HepG2 (cell line): ENCODE data around the gene TUBB2B. TPM values are rescaled to one million over a fixed set of nuclear protein-coding genes. Genes with fewer than 3 reads are reported as not detected.

Source experiments
- ATAD3A ChIP-seq: sonication (generic); formaldehyde crosslinking; IDR thresholded peaks from 2 replicates; pipeline ENCODE4 v1.4.0; 2020; ENCODE audit warnings: missing genetic modification reagents
- BRF2 ChIP-seq: sonication (generic); formaldehyde crosslinking; IDR thresholded peaks from 2 replicates; pipeline ENCODE4 v1.8.1; 2022; ENCODE audit warnings: mild to moderate bottlenecking, missing genetic modification reagents
- GPBP1L1 ChIP-seq: sonication (generic); formaldehyde crosslinking; IDR thresholded peaks from 2 replicates; pipeline ENCODE4 v1.5.0; 2020; ENCODE audit warnings: mild to moderate bottlenecking, missing genetic modification reagents
- HDAC6 ChIP-seq: fragments of 200-600 bp; sonication (generic); IDR thresholded peaks from 2 replicates; pipeline ENCODE4 v1.7.0; 2017; ENCODE audit warnings: mild to moderate bottlenecking, antibody characterized with exemption, low read length, low read depth
- HES4 ChIP-seq: sonication (generic); formaldehyde crosslinking; IDR thresholded peaks from 2 replicates; pipeline ENCODE4 v1.9.0; 2021; ENCODE audit warnings: mild to moderate bottlenecking, missing genetic modification reagents, borderline replicate concordance
- HINFP ChIP-seq: sonication (generic); formaldehyde crosslinking; IDR thresholded peaks from 2 replicates; pipeline ENCODE4 v1.4.0; 2020; ENCODE audit warnings: low read depth, mild to moderate bottlenecking, missing genetic modification reagents
- KLF12 ChIP-seq: sonication (generic); formaldehyde crosslinking; IDR thresholded peaks from 2 replicates; pipeline ENCODE4 v1.4.0; 2020; ENCODE audit warnings: missing genetic modification reagents, borderline replicate concordance
- NCOA1 ChIP-seq: sonication (generic); formaldehyde crosslinking; IDR thresholded peaks from 2 replicates; pipeline ENCODE4 v1.9.0; 2021; ENCODE audit warnings: missing genetic modification reagents
- SMAD9 ChIP-seq: sonication (generic); formaldehyde crosslinking; IDR thresholded peaks from 2 replicates; pipeline ENCODE4 v1.5.1; 2020; ENCODE audit warnings: mild to moderate bottlenecking, missing genetic modification reagents
- THAP11 ChIP-seq: IDR thresholded peaks from 2 replicates; pipeline ENCODE4 v1.6.1; 2016; ENCODE audit warnings: missing biosample characterization, missing genetic modification reagents
- THAP8 ChIP-seq: sonication (generic); formaldehyde crosslinking; IDR thresholded peaks from 2 replicates; pipeline ENCODE4 v1.5.1; 2020; ENCODE audit warnings: missing genetic modification reagents, mild to moderate bottlenecking, borderline replicate concordance
- THYN1 ChIP-seq: sonication (generic); formaldehyde crosslinking; IDR thresholded peaks from 2 replicates; pipeline ENCODE4 v1.8.1; 2023; ENCODE audit warnings: low read depth, mild to moderate bottlenecking, moderate library complexity, missing genetic modification reagents, borderline replicate concordance
- ZBTB14 ChIP-seq: sonication (generic); formaldehyde crosslinking; IDR thresholded peaks from 2 replicates; pipeline ENCODE4 v1.4.0; 2020; ENCODE audit warnings: missing genetic modification reagents
- ZBTB49 ChIP-seq: sonication (generic); formaldehyde crosslinking; IDR thresholded peaks from 2 replicates; pipeline ENCODE4 v1.4.0; 2020; ENCODE audit warnings: missing genetic modification reagents, borderline replicate concordance
- ZKSCAN5 ChIP-seq: sonication (generic); formaldehyde crosslinking; IDR thresholded peaks from 2 replicates; pipeline ENCODE4 v1.5.1; 2020; ENCODE audit warnings: mild to moderate bottlenecking, missing genetic modification reagents
- ZNF468 ChIP-seq: sonication (generic); formaldehyde crosslinking; IDR thresholded peaks from 2 replicates; pipeline ENCODE4 v1.8.0; 2022; ENCODE audit warnings: mild to moderate bottlenecking, moderate library complexity, missing genetic modification reagents
- ZNF670 ChIP-seq: sonication (generic); formaldehyde crosslinking; IDR thresholded peaks from 2 replicates; pipeline ENCODE4 v1.8.0; 2022; ENCODE audit warnings: mild to moderate bottlenecking, missing genetic modification reagents, borderline replicate concordance
- ZNF766 ChIP-seq: sonication (generic); formaldehyde crosslinking; IDR thresholded peaks from 2 replicates; pipeline ENCODE4 v1.5.0; 2020; ENCODE audit warnings: missing genetic modification reagents, borderline replicate concordance
- ZNF768 ChIP-seq: sonication (generic); formaldehyde crosslinking; IDR thresholded peaks from 2 replicates; pipeline ENCODE4 v1.4.0; 2020; ENCODE audit warnings: missing genetic modification reagents
- ZNF772 ChIP-seq: sonication (generic); formaldehyde crosslinking; IDR thresholded peaks from 2 replicates; pipeline ENCODE4 v1.5.0; 2020; ENCODE audit warnings: mild to moderate bottlenecking, missing genetic modification reagents
- polyA plus RNA-seq, 8 experiments: library from polyadenylated mRNA; depleted of rRNA in 3 of 8; stranded (reverse) in 7 of 8; unstranded in 1 of 8; fragments of >200 nt; fragmentation: Illumina TruSeq in 4 of 8; extraction: Trizol in 4 of 8; gene quantifications; 2 replicates each; pipeline versions ENCODE4 v1.2.1 to v1.2.3, GENCODE V29; 2011 to 2016; ENCODE audit warnings: low read depth in 4 of 8, missing spikeins in 1 of 8, mixed read lengths in 1 of 8; ENCODE audit not compliant: insufficient read depth in 1 of 8
- total RNA-seq, 5 experiments: library from RNA; depleted of rRNA; stranded (reverse); fragments of >200 nt; fragmentation: Illumina TruSeq; extraction: Trizol; gene quantifications; 2 replicates each; pipeline ENCODE4 v1.2.3, GENCODE V29; 2016; ENCODE audit warnings: low read depth in 1 of 5

The TUBB2B gene
- total and polyA plus RNA-seq, 2 of the 13 experiments (the other 11 are each of a cell fraction or from before 2014, with no cell fraction given) = 10.3 to 23.6 TPM

GRCh38 chr6:3226481-3227362 lies 731 bp downstream of the TUBB2B start (continued):
- TF ChIP-seq ZNF766 (CRISPR knock-in tag) (no peak), NCOA1 (CRISPR knock-in tag) (no peak), ZBTB14 (CRISPR knock-in tag) (no peak), THAP11 (CRISPR knock-in tag) (no peak), THYN1 (CRISPR knock-in tag) (no peak), ZKSCAN5 (CRISPR knock-in tag) (0 out of 2 replicates have a peak, but pooled peaks have one; percentile 43), ZNF772 (CRISPR knock-in tag) (peak; percentile 29; the same call in 1 of the 2 replicates), THAP8 (CRISPR knock-in tag) (no peak), KLF12 (CRISPR knock-in tag) (no peak), BRF2 (CRISPR knock-in tag) (no peak), ATAD3A (CRISPR knock-in tag) (no peak), ZNF670 (CRISPR knock-in tag) (peak; percentile 78; the same call in 1 of the 2 replicates), HDAC6 (no peak), SMAD9 (no peak), ZNF468 (CRISPR knock-in tag) (no peak), ZNF768 (CRISPR knock-in tag) (no peak; the same call in 1 of the 2 replicates), HINFP (CRISPR knock-in tag) (peak; percentile 75; the same call in 1 of the 2 replicates), ZBTB49 (CRISPR knock-in tag) (no peak), GPBP1L1 (CRISPR knock-in tag) (no peak), HES4 (0 out of 2 replicates have a peak, but pooled peaks have one; percentile 1)
